ENCODE data around the gene ERICH4.
"Not testable (repeated sequence)": the region's sequence is repeated elsewhere in the genome, so short reads cannot be mapped to it uniquely, and the experiment has no call there.

The ERICH4 gene

GRCh38 chr19:41442473-41443355, at the start of gene ERICH4:
TSS of gene ERICH4 (plus strand) at chr19:41443156. CDS start at chr19:41443170, 14 bp downstream.
- no peak for DNase-seq

- DNase-seq: no peak
These were observed 47.6 kb upstream of the ERICH4 start for GRCh38 chr19:41395355-41395754.

GRCh38 chr19:41397086-41398049, 45.6 kb upstream of the ERICH4 start, which contains the start of the genes BCKDHA and EXOSC5:
TSS of gene BCKDHA (plus strand) at chr19:41397818. CDS start at chr19:41397828, 10 bp downstream.
TSS of gene EXOSC5 (minus strand) at chr19:41397359. CDS start at chr19:41397328, 31 bp downstream.
- peak; percentile 99 for DNase-seq

GRCh38 chr19:41398050-41398418, 44.9 kb upstream of the ERICH4 start:
- peak; percentile 54 for DNase-seq

- DNase-seq: no peak
These were observed 44.4 kb upstream of the ERICH4 start for GRCh38 chr19:41398598-41398997.

- no peak for DNase-seq
These were observed 43.9 kb upstream of the ERICH4 start for GRCh38 chr19:41399091-41399490.

GRCh38 chr19:41399525-41399924, 43.4 kb upstream of the ERICH4 start:
- no peak for DNase-seq

- DNase-seq: no peak
These were observed 41.5 kb upstream of the ERICH4 start for GRCh38 chr19:41401483-41401882.

- DNase-seq: no peak
These were observed 40.9 kb upstream of the ERICH4 start for GRCh38 chr19:41402010-41402409.

GRCh38 chr19:41403181-41403970, 39.6 kb upstream of the ERICH4 start:
- no peak for DNase-seq

GRCh38 chr19:41405776-41406175, 37.2 kb upstream of the ERICH4 start:
- DNase-seq: no peak

- DNase-seq: peak; percentile 78
These were observed 35.7 kb upstream of the ERICH4 start for GRCh38 chr19:41407271-41407670.

- no peak for DNase-seq
These were observed 34.7 kb upstream of the ERICH4 start for GRCh38 chr19:41408256-41408655.

- DNase-seq: not testable (repeated sequence)
These were observed 34.1 kb upstream of the ERICH4 start for GRCh38 chr19:41408846-41409245.

GRCh38 chr19:41409288-41409687, 33.7 kb upstream of the ERICH4 start:
- peak; percentile 64 for DNase-seq

GRCh38 chr19:41410336-41411054, 32.5 kb upstream of the ERICH4 start:
- DNase-seq: no peak

- DNase-seq: no peak
These were observed 31.6 kb upstream of the ERICH4 start for GRCh38 chr19:41411100-41411967.

GRCh38 chr19:41411968-41412265, 31.0 kb upstream of the ERICH4 start:
- no peak for DNase-seq

GRCh38 chr19:41412953-41413352, 30.0 kb upstream of the ERICH4 start:
- DNase-seq: no peak

- DNase-seq: no peak
These were observed 29.0 kb upstream of the ERICH4 start for GRCh38 chr19:41413947-41414346.

- DNase-seq: no peak
These were observed 28.5 kb upstream of the ERICH4 start for GRCh38 chr19:41414461-41414860.

Measured in kidney glomerular epithelial cell (primary cell).